DOHH2 (cell line): Measurements from ENCODE around the gene HPCAL4.

ENCODE experiments used
- EZH2phosphoT487 ChIP-seq: fragments of 200-600 bp; sonication (generic); IDR thresholded peaks from 2 replicates; pipeline ENCODE4 v1.6.1; 2017; ENCODE audit warnings: borderline replicate concordance, mild to moderate bottlenecking, antibody characterized with exemption, low read length, moderate library complexity, mixed read lengths
- TF ChIP-seq, protein P1 (sequence below): fragments of 200-600 bp; sonication (generic); IDR thresholded peaks from one replicate; pipeline ENCODE4 v1.5.1; 2014; ENCODE audit warnings: antibody characterized with exemption, mild to moderate bottlenecking, low read depth, low read length; ENCODE audit not compliant: poor library complexity, severe bottlenecking

- TF ChIP-seq, protein P1, sequence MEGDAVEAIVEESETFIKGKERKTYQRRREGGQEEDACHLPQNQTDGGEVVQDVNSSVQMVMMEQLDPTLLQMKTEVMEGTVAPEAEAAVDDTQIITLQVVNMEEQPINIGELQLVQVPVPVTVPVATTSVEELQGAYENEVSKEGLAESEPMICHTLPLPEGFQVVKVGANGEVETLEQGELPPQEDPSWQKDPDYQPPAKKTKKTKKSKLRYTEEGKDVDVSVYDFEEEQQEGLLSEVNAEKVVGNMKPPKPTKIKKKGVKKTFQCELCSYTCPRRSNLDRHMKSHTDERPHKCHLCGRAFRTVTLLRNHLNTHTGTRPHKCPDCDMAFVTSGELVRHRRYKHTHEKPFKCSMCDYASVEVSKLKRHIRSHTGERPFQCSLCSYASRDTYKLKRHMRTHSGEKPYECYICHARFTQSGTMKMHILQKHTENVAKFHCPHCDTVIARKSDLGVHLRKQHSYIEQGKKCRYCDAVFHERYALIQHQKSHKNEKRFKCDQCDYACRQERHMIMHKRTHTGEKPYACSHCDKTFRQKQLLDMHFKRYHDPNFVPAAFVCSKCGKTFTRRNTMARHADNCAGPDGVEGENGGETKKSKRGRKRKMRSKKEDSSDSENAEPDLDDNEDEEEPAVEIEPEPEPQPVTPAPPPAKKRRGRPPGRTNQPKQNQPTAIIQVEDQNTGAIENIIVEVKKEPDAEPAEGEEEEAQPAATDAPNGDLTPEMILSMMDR: no peak
- TF ChIP-seq EZH2phosphoT487: no peak
Measured at GRCh38 chr1:39687243-39687642, 4.0 kb downstream of the HPCAL4 start.
